Cardiac fibroblast (primary cell): Measurements from ENCODE around the gene ZDHHC21.

Source experiments
- DNase-seq, 2 donors: peaks; one replicate each; pipeline versions ENCODE4 v3.0.0 to v3.0.0-alpha.2; 2010; ENCODE audit warnings: low read depth in 2 of 2
- H3K4me3 ChIP-seq, 2 donors: replicated peaks in 1 of 2; 1 replicate in 1 of 2; 2 replicates in 1 of 2; pipeline ENCODE4 v1.5.1; 2011; ENCODE audit warnings: low read depth in 2 of 2, low read length in 2 of 2, mild to moderate bottlenecking in 2 of 2, moderate library complexity in 1 of 2
- CTCF ChIP-seq: IDR thresholded peaks from one replicate; pipeline ENCODE4 v1.5.1; 2011; ENCODE audit warnings: low read depth, mild to moderate bottlenecking, low read length, inconsistent platforms

Gene ZDHHC21

GRCh38 chr9:14585730-14586473 lies 107.3 kb downstream of the ZDHHC21 start:
- TF ChIP-seq CTCF = no peak
- DNase-seq = no peak
- H3K4me3 ChIP-seq = no peak overlapping the region

- peak in 1 of 2 donors; percentile 7 for DNase-seq
- no peak overlapping the region for H3K4me3 ChIP-seq
These were observed 108.7 kb downstream of the ZDHHC21 start for GRCh38 chr9:14584571-14584970.

GRCh38 chr9:14578030-14578429 lies 115.2 kb downstream of the ZDHHC21 start:
- no peak for TF ChIP-seq CTCF
- no peak for DNase-seq
- H3K4me3 ChIP-seq = no peak overlapping the region

More at GRCh38 chr9:14584571-14584970, 108.7 kb downstream of the ZDHHC21 start:
- TF ChIP-seq CTCF = no peak

- no peak for DNase-seq
- no peak overlapping the region for H3K4me3 ChIP-seq
- TF ChIP-seq CTCF = no peak
These were observed 119.1 kb downstream of the ZDHHC21 start for GRCh38 chr9:14574173-14574572.

GRCh38 chr9:14573319-14573718 lies 119.9 kb downstream of the ZDHHC21 start:
- no peak for TF ChIP-seq CTCF
- H3K4me3 ChIP-seq = no peak overlapping the region
- no peak for DNase-seq

- DNase-seq = no peak
- TF ChIP-seq CTCF = no peak
These were observed 127.7 kb downstream of the ZDHHC21 start for GRCh38 chr9:14565352-14566016.

More at GRCh38 chr9:14565352-14566016, 127.7 kb downstream of the ZDHHC21 start:
- H3K4me3 ChIP-seq = no peak overlapping the region
